ENCODE measurements around the gene TOP2A. TPM values are rescaled to one million over a fixed set of nuclear protein-coding genes. Genes with fewer than 3 reads are reported as not detected.

TOP2A gene
- total RNA-seq, 1 experiment from 2014 or later, result 141 TPM

GRCh38 chr17:40350689-40351358 is 66.9 kb downstream of the TOP2A start:
- ChIA-PET RAD21 (ENCODE audit: low non-redundant PET in 1 of 2, low total read pairs in 2 of 2, uncharacterized antibody in 2 of 2, unreplicated experiment in 2 of 2) (no interaction called here), CTCF (interaction anchor here (1.3 to 5.8 kb wide), 3 partner anchors 10 to 209 kb away, joined by 3 to 107 read pairs (median 3); partner anchors contain the start of gene RARA), POLR2A (interaction anchor here (0.6 kb wide), 1 partner anchor 20 kb away, joined by 4 read pairs; no protein-coding TSS in a partner anchor)
- H3K79me2 ChIP-seq (ENCODE audit: insufficient read depth, low read length), result peaks cover 20% of the 10 kb centered on the region; the same call in 1 of the 2 replicates
- no peaks in the 10 kb centered on the region for H3K27me3 ChIP-seq (ENCODE audit: insufficient read depth, low read length)
- no peaks in the 10 kb centered on the region for H3K9me3 ChIP-seq (ENCODE audit: control insufficient read depth in 1 of 2, insufficient read depth in 1 of 2, low read depth in 1 of 2, low read length in 2 of 2)
- H4K20me1 ChIP-seq (ENCODE audit: insufficient read depth), result no peaks in the 10 kb centered on the region
- H3K4me1 ChIP-seq (ENCODE audit: control insufficient read depth in 1 of 2, insufficient read depth in 2 of 2, low read length in 2 of 2), result peaks cover 4 to 5% of the 10 kb centered on the region in 2 experiments; a peak in 3 of 4 replicates
- ATAC-seq, result no peak
- TF ChIP-seq FOSL1 (IDR thresholded peaks at IDR 0.05; ENCODE audit: low read depth) (no peak), CEBPB (IDR thresholded peaks at IDR 0.05; ENCODE audit: low read depth) (no peak)
- intact Hi-C loops (cut with micrococcal nuclease), result no loop called here
- no TSS peak for BruUV-seq (replicated peaks)
- H3K9ac ChIP-seq (ENCODE audit: low read length), result no peak overlapping the region
- no peak overlapping the region for H3K27ac ChIP-seq (ENCODE audit: low read depth, low read length)
- H3K36me3 ChIP-seq (ENCODE audit: control insufficient read depth in 1 of 2, insufficient read depth in 2 of 2, low read length in 2 of 2), result peaks cover 6 to 20% of the 10 kb centered on the region in 2 experiments; a peak in 3 of 4 replicates
- H2AFZ ChIP-seq (ENCODE audit: low read depth, low read length, poor library complexity, severe bottlenecking), result no peak overlapping the region
- no peak for DNase-seq (ENCODE audit: low read depth, low spot score)
- no peak overlapping the region for H3K4me2 ChIP-seq (ENCODE audit: low read length)
- H3K9me2 ChIP-seq (ENCODE audit: insufficient read depth), result no peaks in the 10 kb centered on the region
- H3K4me3 ChIP-seq (replicated peaks in 1 of 2; ENCODE audit: low read depth in 1 of 2, low read length in 2 of 2), result no peak overlapping the region

GRCh38 chr17:40349895-40350688 is 67.6 kb downstream of the TOP2A start:
- H3K36me3 ChIP-seq (ENCODE audit: control insufficient read depth in 1 of 2, insufficient read depth in 2 of 2, low read length in 2 of 2), result peaks cover 0 to 18% of the 10 kb centered on the region in 2 experiments; a peak in 3 of 4 replicates
- RAD21 ChIA-PET (ENCODE audit: low non-redundant PET in 1 of 2, low total read pairs in 2 of 2, uncharacterized antibody in 2 of 2, unreplicated experiment in 2 of 2), result no interaction called here
- peaks cover 28% of the 10 kb centered on the region; the same call in 1 of the 2 replicates for H3K79me2 ChIP-seq (ENCODE audit: insufficient read depth, low read length)
- CTCF ChIA-PET, result interaction anchor here (1.4 kb wide), 1 partner anchor 9 kb away, joined by 3 read pairs; no protein-coding TSS in a partner anchor
- H3K9me3 ChIP-seq (ENCODE audit: control insufficient read depth in 1 of 2, insufficient read depth in 1 of 2, low read depth in 1 of 2, low read length in 2 of 2), result no peaks in the 10 kb centered on the region
- H2AFZ ChIP-seq (ENCODE audit: low read depth, low read length, poor library complexity, severe bottlenecking), result no peak overlapping the region
- POLR2A ChIA-PET, result no interaction called here
- peaks cover 11 to 12% of the 10 kb centered on the region in 2 experiments for H3K4me1 ChIP-seq (ENCODE audit: control insufficient read depth in 1 of 2, insufficient read depth in 2 of 2, low read length in 2 of 2)
- no peak overlapping the region for H3K27ac ChIP-seq (ENCODE audit: low read depth, low read length)
- H3K9ac ChIP-seq (ENCODE audit: low read length), result no peak overlapping the region
- H3K9me2 ChIP-seq (ENCODE audit: insufficient read depth), result no peaks in the 10 kb centered on the region
- BruUV-seq (replicated peaks), result TSS peak; percentile 20
- TF ChIP-seq JUND (IDR thresholded peaks at IDR 0.05) (no peak), CTCF (IDR thresholded peaks at IDR 0.05 in 2 of 3, conservative IDR thresholded peaks at IDR 0.05 in 1 of 3; ENCODE audit: borderline replicate concordance in 1 of 3, insufficient read depth in 1 of 3, low read depth in 2 of 3, low read length in 2 of 3) (no peak), YY1 (IDR thresholded peaks at IDR 0.05; ENCODE audit: extremely low read depth, insufficient replicate concordance, low read depth, low read length) (no peak), TCF7L2 (IDR thresholded peaks at IDR 0.05; ENCODE audit: borderline replicate concordance, extremely low read depth, insufficient read depth, insufficient read length) (no peak), ZNF274 (IDR thresholded peaks at IDR 0.05; ENCODE audit: low read depth, low read length) (no peak), CBX3 (IDR thresholded peaks at IDR 0.05; ENCODE audit: low read depth) (no peak), ZBTB33 (IDR thresholded peaks at IDR 0.05; ENCODE audit: extremely low read depth, insufficient replicate concordance, low read length) (no peak)
- DNase-seq (ENCODE audit: low read depth, low spot score) (no peak), ATAC-seq (no peak)
- H3K4me3 ChIP-seq (replicated peaks in 1 of 2; ENCODE audit: low read depth in 1 of 2, low read length in 2 of 2), result no peak overlapping the region
- intact Hi-C loops (cut with micrococcal nuclease), result no loop called here
- no peaks in the 10 kb centered on the region for H3K27me3 ChIP-seq (ENCODE audit: insufficient read depth, low read length)
- H3K4me2 ChIP-seq (ENCODE audit: low read length), result no peak overlapping the region
- H4K20me1 ChIP-seq (ENCODE audit: insufficient read depth), result no peaks in the 10 kb centered on the region
